HFF-Myc (cell line): ENCODE data around the gene SECISBP2L.

ENCODE experiments used
- DNase-seq: peaks from one replicate; pipeline ENCODE4 v3.0.0-alpha.2; 2011; ENCODE audit warnings: low read depth; ENCODE audit errors: extremely low read depth
- H3K4me3 ChIP-seq: replicated peaks from 2 replicates; pipeline ENCODE4 v1.5.1; 2011; ENCODE audit warnings: low read depth, mild to moderate bottlenecking, control low read depth, low read length
- CTCF ChIP-seq: IDR thresholded peaks from 2 replicates; pipeline ENCODE4 v1.5.1; 2012; ENCODE audit warnings: mild to moderate bottlenecking, low read depth, low read length, control low read depth; ENCODE audit errors: missing control alignments

SECISBP2L gene

GRCh38 chr15:48985516-48985915 is 60.7 kb downstream of the SECISBP2L start:
- no peak for TF ChIP-seq CTCF
- H3K4me3 ChIP-seq: no peak overlapping the region
- DNase-seq: no peak

- no peak for TF ChIP-seq CTCF
- no peak for DNase-seq
- no peak overlapping the region for H3K4me3 ChIP-seq
Observed at GRCh38 chr15:48984811-48985352, 61.4 kb downstream of the SECISBP2L start.

GRCh38 chr15:48984021-48984710 is 62.1 kb downstream of the SECISBP2L start:
- no peak overlapping the region for H3K4me3 ChIP-seq
- TF ChIP-seq CTCF: no peak
- no peak for DNase-seq

GRCh38 chr15:48983300-48983699 is 62.9 kb downstream of the SECISBP2L start:
- H3K4me3 ChIP-seq: no peak overlapping the region
- no peak for TF ChIP-seq CTCF
- no peak for DNase-seq

- H3K4me3 ChIP-seq: no peak overlapping the region
- DNase-seq: no peak
- TF ChIP-seq CTCF: no peak
Observed at GRCh38 chr15:48981941-48982340, 64.3 kb downstream of the SECISBP2L start.

GRCh38 chr15:48978638-48979037 is 67.6 kb downstream of the SECISBP2L start:
- DNase-seq: no peak
- no peak for TF ChIP-seq CTCF
- no peak overlapping the region for H3K4me3 ChIP-seq
